ENCODE data around the gene TPP1. TPM values are rescaled to one million over a fixed set of nuclear protein-coding genes. Genes with fewer than 3 reads are reported as not detected.

TPP1 gene
- total RNA-seq, 2 donors from 2014 or later = 48.8 to 83.1 TPM

DNA sequence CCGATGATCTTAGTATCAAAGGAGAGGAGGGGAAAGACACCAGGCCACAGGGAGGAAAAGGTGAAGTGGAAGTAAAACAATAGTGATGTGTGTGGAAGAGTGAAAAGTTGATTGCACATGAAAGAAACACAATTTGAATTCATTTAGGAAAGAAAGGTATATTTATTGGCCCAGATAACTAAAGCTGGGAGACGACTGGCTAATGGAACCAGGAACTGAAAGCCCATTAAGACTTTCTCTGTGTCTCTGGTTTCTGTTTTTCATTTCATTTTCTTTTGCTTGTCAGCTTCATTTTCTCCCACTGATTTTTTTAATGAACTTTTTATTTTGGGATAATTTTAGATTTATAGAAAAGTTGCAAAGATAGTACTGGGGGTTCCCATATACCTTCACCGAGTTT, 41.5 kb upstream of the TPP1 start:
- no peaks in the 10 kb centered on the region for H3K36me3 ChIP-seq
- no peak overlapping the region for H3K4me3 ChIP-seq
- H3K27me3 ChIP-seq = no peaks in the 10 kb centered on the region
- H3K27ac ChIP-seq = no peak overlapping the region
- H3K4me1 ChIP-seq = peaks cover 0 to 14% of the 10 kb centered on the region in 2 donors
- no peak for DNase-seq (ENCODE audit: low spot score)
- no peaks in the 10 kb centered on the region for H3K9me3 ChIP-seq
- TF ChIP-seq, protein P1, sequence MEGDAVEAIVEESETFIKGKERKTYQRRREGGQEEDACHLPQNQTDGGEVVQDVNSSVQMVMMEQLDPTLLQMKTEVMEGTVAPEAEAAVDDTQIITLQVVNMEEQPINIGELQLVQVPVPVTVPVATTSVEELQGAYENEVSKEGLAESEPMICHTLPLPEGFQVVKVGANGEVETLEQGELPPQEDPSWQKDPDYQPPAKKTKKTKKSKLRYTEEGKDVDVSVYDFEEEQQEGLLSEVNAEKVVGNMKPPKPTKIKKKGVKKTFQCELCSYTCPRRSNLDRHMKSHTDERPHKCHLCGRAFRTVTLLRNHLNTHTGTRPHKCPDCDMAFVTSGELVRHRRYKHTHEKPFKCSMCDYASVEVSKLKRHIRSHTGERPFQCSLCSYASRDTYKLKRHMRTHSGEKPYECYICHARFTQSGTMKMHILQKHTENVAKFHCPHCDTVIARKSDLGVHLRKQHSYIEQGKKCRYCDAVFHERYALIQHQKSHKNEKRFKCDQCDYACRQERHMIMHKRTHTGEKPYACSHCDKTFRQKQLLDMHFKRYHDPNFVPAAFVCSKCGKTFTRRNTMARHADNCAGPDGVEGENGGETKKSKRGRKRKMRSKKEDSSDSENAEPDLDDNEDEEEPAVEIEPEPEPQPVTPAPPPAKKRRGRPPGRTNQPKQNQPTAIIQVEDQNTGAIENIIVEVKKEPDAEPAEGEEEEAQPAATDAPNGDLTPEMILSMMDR (IDR thresholded peaks at IDR 0.05) = no peak

DNA sequence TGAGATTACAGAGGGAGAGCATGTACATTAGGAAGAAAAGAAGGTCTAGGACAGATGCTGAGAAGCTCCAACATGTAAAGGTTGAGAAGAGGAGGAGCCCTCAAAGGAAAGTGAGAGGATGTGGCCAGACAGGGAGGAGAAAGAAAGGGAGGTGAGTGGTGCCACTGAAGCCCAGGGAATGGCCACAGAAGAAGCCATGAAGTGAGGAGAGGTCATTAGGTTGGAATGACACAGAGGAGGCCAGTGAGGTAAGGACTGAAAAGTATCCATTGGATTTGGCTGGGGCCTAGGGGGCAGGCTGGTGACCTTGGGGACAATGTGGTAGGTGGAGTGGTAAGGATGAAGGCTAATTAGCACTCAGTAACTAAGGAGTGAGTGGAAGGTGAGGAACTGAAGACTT, 39.4 kb upstream of the TPP1 start:
- no peak overlapping the region for H3K27ac ChIP-seq
- no peak for DNase-seq (ENCODE audit: low spot score)
- no peaks in the 10 kb centered on the region for H3K9me3 ChIP-seq
- peaks cover 0 to 21% of the 10 kb centered on the region in 2 donors for H3K4me1 ChIP-seq
- TF ChIP-seq, protein P1 (IDR thresholded peaks at IDR 0.05) = no peak
- no peak overlapping the region for H3K4me3 ChIP-seq
- H3K36me3 ChIP-seq = no peaks in the 10 kb centered on the region
- H3K27me3 ChIP-seq = no peaks in the 10 kb centered on the region

DNA sequence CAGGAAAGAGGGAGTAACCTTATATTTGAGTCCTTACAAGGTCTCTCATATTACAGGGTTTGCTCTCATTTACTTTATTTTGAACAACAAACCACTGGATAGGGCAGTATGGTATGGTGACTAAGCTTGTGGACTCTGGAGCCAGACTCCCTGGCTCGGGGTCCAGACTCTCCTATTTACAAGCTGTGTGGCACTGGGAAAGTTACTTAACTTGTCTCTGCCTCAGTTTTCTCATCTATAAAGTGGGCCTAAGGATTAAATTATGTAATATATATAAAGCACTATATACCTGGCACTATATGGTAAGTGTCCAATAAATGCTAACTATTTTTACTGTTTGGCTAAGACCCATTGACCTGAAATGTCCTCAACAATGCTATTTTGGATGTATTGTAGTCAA, 38.1 kb upstream of the TPP1 start:
- H3K27ac ChIP-seq = no peak overlapping the region
- no peak for DNase-seq (ENCODE audit: low spot score)
- H3K36me3 ChIP-seq = no peaks in the 10 kb centered on the region
- TF ChIP-seq, protein P1 (IDR thresholded peaks at IDR 0.05) = no peak
- no peaks in the 10 kb centered on the region for H3K27me3 ChIP-seq
- H3K4me1 ChIP-seq = peaks cover 0 to 20% of the 10 kb centered on the region in 2 donors
- no peaks in the 10 kb centered on the region for H3K9me3 ChIP-seq
- no peak overlapping the region for H3K4me3 ChIP-seq

DNA sequence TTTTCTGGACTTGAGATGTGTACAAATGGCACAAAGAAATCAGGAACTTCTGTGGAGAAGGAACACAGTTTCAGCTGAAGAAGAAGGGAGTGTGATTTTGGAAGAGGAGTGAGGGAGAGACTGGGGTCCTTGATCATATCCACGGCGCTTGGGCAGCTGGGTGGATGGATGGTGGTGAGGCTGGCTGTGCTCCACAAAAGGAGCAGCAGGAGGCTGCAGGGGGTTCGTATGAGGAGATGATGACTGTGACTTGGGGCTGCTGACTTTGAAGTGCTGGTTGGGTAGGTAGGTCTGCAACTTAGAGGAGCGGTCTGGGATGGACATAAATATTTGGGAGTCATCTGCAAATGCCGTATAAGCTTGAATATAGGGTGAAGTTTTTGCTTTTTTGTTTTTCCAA, 37.7 kb upstream of the TPP1 start:
- DNase-seq (ENCODE audit: low spot score) = no peak
- no peaks in the 10 kb centered on the region for H3K36me3 ChIP-seq
- H3K4me1 ChIP-seq = peaks cover 0 to 20% of the 10 kb centered on the region in 2 donors
- no peak overlapping the region for H3K4me3 ChIP-seq
- H3K27ac ChIP-seq = peak overlapping the region in 1 of 2 donors; percentile 79
- H3K9me3 ChIP-seq = no peaks in the 10 kb centered on the region
- H3K27me3 ChIP-seq = no peaks in the 10 kb centered on the region
- TF ChIP-seq, protein P1 (IDR thresholded peaks at IDR 0.05) = no peak

DNA sequence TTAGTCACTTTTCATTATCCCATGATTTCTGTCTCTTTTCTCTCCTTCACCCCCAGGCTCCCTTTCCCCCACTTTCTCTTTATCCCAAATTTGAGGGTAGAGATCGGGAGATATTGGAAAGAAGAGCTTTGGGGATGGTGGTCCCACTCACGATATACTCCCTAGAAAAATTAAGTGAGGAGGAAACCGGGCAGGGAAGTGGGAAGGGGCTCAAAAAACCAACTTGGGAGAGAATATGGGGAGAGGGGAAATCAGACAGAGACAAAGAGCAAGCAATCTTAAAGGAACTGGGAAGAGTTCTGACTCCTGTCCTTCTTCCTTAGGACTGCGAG, 37.3 kb upstream of the TPP1 start:
- Histone ChIP-seq H3K27ac (peak overlapping the region; percentile 72 to 79), H3K27me3 (no peaks in the 10 kb centered on the region), H3K4me1 (peaks cover 0 to 20% of the 10 kb centered on the region in 2 donors), H3K9me3 (no peaks in the 10 kb centered on the region), H3K4me3 (peak overlapping the region in 1 of 2 donors; percentile 55), H3K36me3 (no peaks in the 10 kb centered on the region)
- TF ChIP-seq, protein P1 (IDR thresholded peaks at IDR 0.05) = no peak
- DNase-seq (ENCODE audit: low spot score) = no peak

DNA sequence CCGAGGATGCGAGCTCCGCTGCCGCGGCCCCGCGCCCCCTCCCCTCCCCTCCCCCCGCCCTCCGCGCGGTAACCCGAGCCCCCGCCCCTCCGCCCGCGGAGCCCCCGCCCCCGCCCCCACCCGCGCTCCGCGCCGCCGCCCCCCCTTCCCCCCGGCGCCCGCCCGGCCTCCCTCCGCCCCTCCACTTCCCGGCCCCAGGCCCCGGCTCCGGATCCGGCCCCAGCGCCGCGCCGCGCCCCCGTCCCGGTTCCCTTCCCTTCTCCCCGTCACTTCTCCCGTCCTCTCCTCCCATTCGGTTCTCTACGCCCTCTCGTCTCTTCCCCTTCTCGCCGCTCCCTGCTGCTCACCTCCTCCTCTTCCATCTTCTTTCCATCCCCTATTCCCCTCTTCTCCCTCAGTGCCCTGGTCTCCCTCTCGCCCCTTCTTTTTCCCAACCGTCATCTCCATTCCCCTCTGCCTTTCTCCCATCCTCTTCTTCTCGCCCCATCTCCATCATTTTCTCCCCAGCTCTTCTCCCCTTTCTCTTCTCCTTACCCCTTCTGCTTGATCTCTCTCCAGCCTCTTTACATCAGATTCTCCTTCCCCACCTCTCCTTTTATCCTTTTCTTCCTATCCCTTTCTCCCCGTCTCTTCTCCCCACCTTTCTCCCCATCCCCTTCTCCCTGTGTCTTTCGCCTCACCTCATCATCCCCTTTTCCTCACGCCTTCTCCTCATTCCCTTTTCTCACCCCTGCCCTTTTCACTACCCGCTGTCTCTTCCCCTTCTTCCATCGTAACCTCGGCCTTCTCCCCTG, 36.8 kb upstream of the TPP1 start, which contains the start of gene DCHS1:
DCHS1 (minus strand) TSS at position 20 of the 794 bp plus-strand sequence. CDS start 14,196 bp downstream, outside the sequence.
- H3K4me3 ChIP-seq = peak within 1 kb of the TSS; percentile 45 to 55
- H3K4me1 ChIP-seq = peaks cover 0 to 20% of the 10 kb centered on the region in 2 donors
- H3K36me3 ChIP-seq = no peaks in the 10 kb centered on the region
- no peaks in the 10 kb centered on the region for H3K27me3 ChIP-seq
- H3K9me3 ChIP-seq = no peaks in the 10 kb centered on the region
- H3K27ac ChIP-seq = peak within 1 kb of the TSS; percentile 72 to 79
- TF ChIP-seq, protein P1 (IDR thresholded peaks at IDR 0.05) = no peak
- no peak for DNase-seq (ENCODE audit: low spot score)

All from right atrium auricular region (tissue), 2 donors.